Right lobe of liver (tissue), 6 donors: ENCODE measurements around the gene MAPK4. TPM values are rescaled to one million over a fixed set of nuclear protein-coding genes. Genes with fewer than 3 reads are reported as not detected.
"Not testable (repeated sequence)": the region's sequence is repeated elsewhere in the genome, so short reads cannot be mapped to it uniquely, and the experiment has no call there.

Source experiments
- ATAC-seq, 4 donors: fragments of 200-7000 bp; cut with Tn5 transposase; one replicate each; pipeline ENCODE4 v1.9.1; 2020; ENCODE audit warnings: mild to moderate bottlenecking in 4 of 4, moderate library complexity in 4 of 4
- DNase-seq, 3 donors: peaks; one replicate each; pipeline ENCODE4 v3.0.0-alpha.2; 2020
- H3K27ac ChIP-seq, 3 donors: fragments of 200-600 bp; one replicate each; pipeline ENCODE4 v1.8.0; 2022
- H3K27me3 ChIP-seq, 2 donors: fragments of 200-600 bp; one replicate each; pipeline ENCODE4 v1.8.0; 2022
- H3K36me3 ChIP-seq, 4 donors: fragments of 200-600 bp; sonication (generic) in 1 of 4; one replicate each; pipeline versions ENCODE4 v1.5.1 to v1.8.0; 2017 to 2022; ENCODE audit warnings: control low read depth in 1 of 4
- H3K4me1 ChIP-seq, 4 donors: fragments of 200-600 bp; sonication (generic) in 1 of 4; one replicate each; pipeline versions ENCODE4 v1.5.1 to v1.8.0; 2017 to 2022; ENCODE audit warnings: control low read depth in 1 of 4
- H3K4me3 ChIP-seq, 3 donors: fragments of 200-600 bp; one replicate each; pipeline ENCODE4 v1.8.0; 2022
- H3K9me3 ChIP-seq, 4 donors: fragments of 200-600 bp; sonication (generic) in 1 of 4; one replicate each; pipeline versions ENCODE4 v1.5.1 to v1.8.0; 2017 to 2022; ENCODE audit warnings: control low read depth in 1 of 4
- POLR2A ChIP-seq: fragments of 450-650 bp; IDR thresholded peaks from one replicate; pipeline ENCODE4 v1.6.1; 2017; ENCODE audit warnings: antibody characterized with exemption, mild to moderate bottlenecking
- WGBS: methylation state at CpG from one replicate; pipeline ENCODE4 v1.1.6; 2018; ENCODE audit warnings: low coverage, low lambda C conversion rate; ENCODE audit not compliant: insufficient coverage; ENCODE audit errors: missing lambda C conversion rate; 5-methylcytosine and 5-hydroxymethylcytosine counted together
- intact Hi-C, 2 donors: fragments of 100-400 bp; cut with DNase I; formaldehyde crosslinking; loops; one replicate each; pipeline versions ENCODE4 v1.11.2 to v1.14.1; 2022
- total RNA-seq, 6 experiments: library from RNA; depleted of rRNA in 2 of 6; stranded (reverse); fragments of >200 nt in 2 of 6; fragmentation: NEBNext Ultra II Directional in 3 of 6; extraction: Animal tissue kit (Norgen Biotek cat#: 25700) in 3 of 6; gene quantifications; one replicate each; pipeline versions ENCODE4 v1.1.0 to v1.2.4, GENCODE V29; 2016 to 2023
- TF ChIP-seq, protein P1 (sequence below), 4 donors: fragments of 200-600 bp in 3 of 4; fragments of 450-650 bp in 1 of 4; IDR thresholded peaks; one replicate each; pipeline versions ENCODE4 v1.5.1 to v1.8.0; 2016 to 2022; ENCODE audit warnings: antibody characterized with exemption in 4 of 4, mild to moderate bottlenecking in 2 of 4
- donor health status: DM: no; HTN: yes; CAD: no.
- donor health status: DM: no; HTN: no; CAD: no.
- donor health status: DM: no; HTN: no; CAD: no.
- donor health status: DM: no; HTN: yes; CAD: no.
- donor health status: DM: no; HTN: yes; CAD: no.

MAPK4 gene
- total RNA-seq, 6 experiments from 2014 or later, result 0.33 to 8.3 (median 1.5) TPM

DNA sequence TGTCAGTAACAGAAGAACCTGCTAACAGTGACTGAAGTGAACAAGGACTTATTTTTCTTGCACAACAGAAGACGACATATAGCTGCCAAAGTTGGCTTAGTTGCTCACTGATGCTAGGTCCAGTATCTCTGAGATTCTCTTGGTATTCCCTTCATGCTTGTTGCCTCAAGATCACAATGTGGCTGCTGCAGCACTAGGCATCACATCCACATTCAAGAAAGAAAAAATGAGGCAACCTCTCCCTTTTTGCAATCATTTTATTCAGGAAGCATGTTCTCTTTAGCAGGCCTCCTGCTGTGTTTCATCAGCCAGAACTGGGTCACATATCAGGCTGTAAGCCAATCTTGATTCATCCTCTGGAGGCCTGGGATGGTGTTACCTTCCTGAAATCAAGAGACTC is 11.7 kb upstream of the MAPK4 start:
- Histone ChIP-seq H3K36me3 (no peaks in the 10 kb centered on the region), H3K4me3 (no peak overlapping the region), H3K9me3 (no peaks in the 10 kb centered on the region), H3K27me3 (no peaks in the 10 kb centered on the region), H3K27ac (no peak overlapping the region), H3K4me1 (no peaks in the 10 kb centered on the region)
- TF ChIP-seq POLR2A, result no peak
- TF ChIP-seq, protein P1, sequence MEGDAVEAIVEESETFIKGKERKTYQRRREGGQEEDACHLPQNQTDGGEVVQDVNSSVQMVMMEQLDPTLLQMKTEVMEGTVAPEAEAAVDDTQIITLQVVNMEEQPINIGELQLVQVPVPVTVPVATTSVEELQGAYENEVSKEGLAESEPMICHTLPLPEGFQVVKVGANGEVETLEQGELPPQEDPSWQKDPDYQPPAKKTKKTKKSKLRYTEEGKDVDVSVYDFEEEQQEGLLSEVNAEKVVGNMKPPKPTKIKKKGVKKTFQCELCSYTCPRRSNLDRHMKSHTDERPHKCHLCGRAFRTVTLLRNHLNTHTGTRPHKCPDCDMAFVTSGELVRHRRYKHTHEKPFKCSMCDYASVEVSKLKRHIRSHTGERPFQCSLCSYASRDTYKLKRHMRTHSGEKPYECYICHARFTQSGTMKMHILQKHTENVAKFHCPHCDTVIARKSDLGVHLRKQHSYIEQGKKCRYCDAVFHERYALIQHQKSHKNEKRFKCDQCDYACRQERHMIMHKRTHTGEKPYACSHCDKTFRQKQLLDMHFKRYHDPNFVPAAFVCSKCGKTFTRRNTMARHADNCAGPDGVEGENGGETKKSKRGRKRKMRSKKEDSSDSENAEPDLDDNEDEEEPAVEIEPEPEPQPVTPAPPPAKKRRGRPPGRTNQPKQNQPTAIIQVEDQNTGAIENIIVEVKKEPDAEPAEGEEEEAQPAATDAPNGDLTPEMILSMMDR (IDR thresholded peaks at IDR 0.05), result no peak
- ATAC-seq, result no peak
- WGBS, result 53% methylated on average over 1 of the region's 1 CpG
- intact Hi-C loops, result no loop called here
- no peak for DNase-seq

DNA sequence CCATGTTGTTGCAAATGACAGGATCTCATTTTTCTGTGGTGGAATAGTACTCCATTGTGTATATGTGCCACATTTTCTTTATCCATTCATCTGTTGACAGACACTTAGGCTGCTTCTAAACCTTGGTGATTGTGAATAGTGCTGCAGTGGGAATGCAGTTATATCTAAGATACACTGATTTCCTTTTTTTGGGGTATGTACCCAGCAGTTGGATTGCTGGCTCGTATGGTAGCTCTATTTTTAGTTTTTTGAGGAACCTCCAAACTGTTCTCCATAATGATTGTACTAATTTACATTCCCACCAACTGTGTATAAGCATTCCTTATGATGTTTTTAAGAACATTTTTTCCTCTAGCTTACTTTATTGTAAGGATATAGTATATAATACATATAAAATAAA is 8.2 kb upstream of the MAPK4 start:
- H3K36me3 ChIP-seq, ATAC-seq, DNase-seq, H3K4me3 ChIP-seq, H3K9me3 ChIP-seq, H3K4me1 ChIP-seq, H3K27me3 ChIP-seq, H3K27ac ChIP-seq, intact Hi-C loops: not testable (repeated sequence)
- 5% methylated on average over 1 of the region's 1 CpG for WGBS

DNA sequence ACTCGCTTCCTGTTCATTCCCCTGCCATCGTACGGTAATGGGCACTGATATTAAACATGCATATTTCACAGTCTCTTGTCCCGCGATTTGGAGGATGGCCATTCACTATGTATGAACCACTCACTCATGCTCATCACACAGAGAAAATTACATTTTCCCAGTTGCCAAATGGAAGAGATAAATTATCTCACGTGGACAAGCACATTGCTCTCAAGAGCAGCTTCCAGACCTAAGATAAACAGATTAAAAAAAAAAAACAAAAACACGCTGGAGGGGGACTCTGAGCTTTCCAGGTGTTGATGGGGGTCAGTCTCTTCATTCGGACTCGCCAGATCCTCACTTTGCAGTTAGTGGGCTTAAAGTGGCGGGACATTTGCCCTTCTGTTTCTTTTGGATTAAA is 1.7 kb upstream of the MAPK4 start:
- Histone ChIP-seq H3K9me3 (no peaks in the 10 kb centered on the region), H3K27me3 (no peaks in the 10 kb centered on the region), H3K4me1 (peaks cover 0 to 13% (median 0%) of the 10 kb centered on the region in 4 donors), H3K4me3 (no peak overlapping the region), H3K27ac (no peak overlapping the region), H3K36me3 (no peaks in the 10 kb centered on the region)
- ATAC-seq, result no peak
- no peak for DNase-seq
- no peak for TF ChIP-seq POLR2A
- TF ChIP-seq, protein P1 (IDR thresholded peaks at IDR 0.05), result no peak
- WGBS, result 58% methylated on average over 10 of the region's 10 CpGs
- intact Hi-C loops, result no loop called here

DNA sequence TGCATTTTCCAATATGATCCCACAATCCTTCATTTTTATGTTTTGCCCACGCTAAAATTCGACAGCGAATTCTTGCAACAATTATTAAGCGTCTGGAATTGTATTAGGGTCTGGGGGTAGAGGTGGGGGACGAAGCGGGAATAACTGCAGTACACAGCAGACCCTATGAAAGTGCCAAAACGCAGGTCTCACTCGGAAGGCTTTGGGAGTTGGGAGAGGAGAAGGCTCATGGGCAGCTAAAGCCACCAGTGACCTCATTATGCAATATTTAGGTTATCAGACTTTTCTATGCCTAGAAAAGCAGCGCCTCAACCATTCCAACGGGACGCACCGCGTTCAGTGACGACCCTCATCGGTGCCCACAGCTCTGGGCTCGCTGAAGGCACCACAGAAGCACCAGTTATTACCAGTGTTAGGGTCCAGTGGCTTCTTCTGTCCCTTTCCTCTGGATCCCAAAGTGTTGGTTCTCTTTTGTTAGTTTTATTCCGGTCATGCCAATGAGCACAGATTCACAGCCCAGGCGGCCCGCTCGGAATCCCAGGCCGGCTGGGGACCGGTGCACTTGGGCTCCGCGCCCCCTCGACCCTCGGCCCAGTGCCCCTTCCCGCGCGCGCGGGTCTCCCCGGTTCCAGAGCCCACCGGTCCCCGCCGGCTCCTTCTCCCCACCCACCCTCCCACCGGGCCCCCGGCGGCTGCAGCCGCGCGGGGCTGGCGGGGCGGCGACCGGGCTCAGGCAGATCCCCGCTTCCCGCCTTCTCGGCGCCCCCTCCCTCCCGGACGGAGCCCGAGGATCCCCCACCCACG is 737 bp upstream of the MAPK4 start:
- no peaks in the 10 kb centered on the region for H3K27me3 ChIP-seq
- H3K4me3 ChIP-seq, result peak overlapping the region; percentile 50 to 70 (median 55)
- peaks cover 0 to 13% (median 0%) of the 10 kb centered on the region in 4 donors for H3K4me1 ChIP-seq
- H3K36me3 ChIP-seq, result no peaks in the 10 kb centered on the region
- whole genome bisulfite sequencing, result 27% methylated on average over 18 of the region's 53 CpGs
- no peaks in the 10 kb centered on the region for H3K9me3 ChIP-seq
- intact Hi-C loops, result no loop called here
- TF ChIP-seq, protein P1 (IDR thresholded peaks at IDR 0.05), result no peak
- no peak for TF ChIP-seq POLR2A
- DNase-seq, result peak in 1 of 3 donors; percentile 22
- ATAC-seq, result peak; percentile 17 to 46 (median 29)
- H3K27ac ChIP-seq, result peak overlapping the region in 2 of 3 donors; percentile 37 to 44
